H1 (cell line): ENCODE data around the gene KRT9. TPM values are rescaled to one million over a fixed set of nuclear protein-coding genes. Genes with fewer than 3 reads are reported as not detected.

Source experiments
- CTCF ChIA-PET: fragments of 300-600 bp; sonication (Branson Sonifier 250); formaldehyde crosslinking; loops from one replicate; lab custom pipeline; 2021; ENCODE audit not compliant: partially characterized antibody; lab: Charles Lee
- POLR2A ChIA-PET: fragments of 300-600 bp; sonication (Branson Sonifier 250); formaldehyde crosslinking; loops from one replicate; lab custom pipeline; 2021; ENCODE audit warnings: inconsistent platforms; ENCODE audit not compliant: partially characterized antibody; lab: Charles Lee
- DNase-seq, 2 experiments: peaks; one replicate each; pipeline versions ENCODE4 v3.0.0 to v3.0.0-alpha.2; 2010 to 2022; ENCODE audit warnings: low spot score in 2 of 2, low read depth in 1 of 2, mixed read lengths in 1 of 2
- FAIRE-seq: peaks from 2 replicates; lab custom pipeline; 2011; peaks lifted over from hg19 to GRCh38; lab: Jason Lieb, UNC
- H2AFZ ChIP-seq: 2 replicates; pipeline ENCODE4 v1.8.1; 2012; ENCODE audit warnings: low read length, inconsistent platforms
- H2AK5ac ChIP-seq: 2 replicates; pipeline ENCODE4 v1.6.1; 2013; ENCODE audit warnings: low read depth, low read length
- H2BK120ac ChIP-seq: replicated peaks from 2 replicates; pipeline ENCODE3; 2013; ENCODE audit warnings: low read depth, low read length, inconsistent platforms
- H2BK12ac ChIP-seq: 2 replicates; pipeline ENCODE4 v1.6.1; 2013; ENCODE audit warnings: low read depth, low read length
- H2BK15ac ChIP-seq: 2 replicates; pipeline ENCODE4 v1.6.1; 2013; ENCODE audit warnings: low read length
- H2BK20ac ChIP-seq: 2 replicates; pipeline ENCODE4 v1.6.1; 2013; ENCODE audit warnings: low read length
- H2BK5ac ChIP-seq: 2 replicates; pipeline ENCODE4 v1.6.1; 2013; ENCODE audit warnings: low read depth, low read length
- H3K14ac ChIP-seq: 2 replicates; pipeline ENCODE4 v1.6.1; 2013; ENCODE audit warnings: inconsistent platforms; ENCODE audit not compliant: insufficient read length
- H3K18ac ChIP-seq: 2 replicates; pipeline ENCODE4 v1.6.1; 2013; ENCODE audit warnings: low read length; ENCODE audit errors: extremely low read depth
- H3K23ac ChIP-seq: 2 replicates; pipeline ENCODE4 v1.6.1; 2013; ENCODE audit warnings: inconsistent platforms; ENCODE audit not compliant: insufficient read length
- H3K23me2 ChIP-seq: 2 replicates; pipeline ENCODE4 v1.6.1; 2013; ENCODE audit warnings: low read depth, low read length
- H3K27ac ChIP-seq: 2 replicates; pipeline ENCODE4 v1.6.1; 2011; ENCODE audit warnings: low read depth, low read length, inconsistent platforms
- H3K27me3 ChIP-seq, 4 experiments: replicated peaks in 1 of 4; 1 replicate in 1 of 4; 2 replicates in 3 of 4; pipeline versions ENCODE4 v1.6.1 to v1.8.1; 2011 to 2013; ENCODE audit warnings: low read length in 3 of 4, mild to moderate bottlenecking in 3 of 4, inconsistent platforms in 2 of 4, mixed read lengths in 2 of 4, moderate library complexity in 1 of 4; ENCODE audit not compliant: control insufficient read depth in 3 of 4, insufficient read depth in 3 of 4; ENCODE audit errors: extremely low read depth in 1 of 4
- H3K36me3 ChIP-seq, 4 experiments: 2 replicates each; pipeline versions ENCODE4 v1.6.1 to v1.8.1; 2011 to 2013; ENCODE audit warnings: mild to moderate bottlenecking in 4 of 4, low read length in 3 of 4, moderate library complexity in 2 of 4, control low read depth in 1 of 4, inconsistent platforms in 1 of 4; ENCODE audit not compliant: insufficient read depth in 4 of 4, control insufficient read depth in 2 of 4
- H3K4ac ChIP-seq: replicated peaks from 2 replicates; pipeline ENCODE3; 2013; ENCODE audit warnings: low read length, low read depth, mixed read lengths, inconsistent platforms; ENCODE audit not compliant: insufficient read length
- H3K4me1 ChIP-seq, 4 experiments: replicated peaks in 1 of 4; 1 replicate in 1 of 4; 2 replicates in 3 of 4; pipeline versions ENCODE4 v1.6.1 to v1.8.1; 2011 to 2013; ENCODE audit warnings: low read length in 3 of 4, inconsistent platforms in 2 of 4, mixed read lengths in 1 of 4; ENCODE audit not compliant: insufficient read depth in 4 of 4, control insufficient read depth in 3 of 4
- H3K4me2 ChIP-seq, 2 experiments: 2 replicates each; pipeline versions ENCODE4 v1.6.1 to v1.8.1; 2011 to 2013; ENCODE audit warnings: low read depth in 2 of 2, low read length in 2 of 2, control low read depth in 1 of 2, inconsistent platforms in 1 of 2, mild to moderate bottlenecking in 1 of 2; ENCODE audit not compliant: insufficient read depth in 1 of 2
- H3K4me3 ChIP-seq, 4 experiments: fragments of 200-600, 300-600 bp in 1 of 4; sonication (generic), shearing (Covaris generic), sonication (Bioruptor Twin) in 1 of 4; 2 replicates each; pipeline versions ENCODE4 v1.5.1 to v1.8.1; 2011 to 2016; ENCODE audit warnings: low read length in 4 of 4, low read depth in 3 of 4, control low read depth in 2 of 4, inconsistent platforms in 2 of 4, mild to moderate bottlenecking in 2 of 4, mixed read lengths in 1 of 4, moderate library complexity in 1 of 4; ENCODE audit not compliant: insufficient read depth in 2 of 4; ENCODE audit errors: extremely low read depth in 1 of 4
- H3K56ac ChIP-seq: replicated peaks from 2 replicates; pipeline ENCODE3; 2013; ENCODE audit warnings: low read depth, mild to moderate bottlenecking, mixed read lengths, low read length, inconsistent platforms; ENCODE audit not compliant: insufficient read length
- H3K79me1 ChIP-seq: 2 replicates; pipeline ENCODE4 v1.6.1; 2013; ENCODE audit warnings: low read depth, low read length, control low read depth
- H3K79me2 ChIP-seq, 2 experiments: 2 replicates each; pipeline versions ENCODE4 v1.6.1 to v1.8.1; 2012 to 2013; ENCODE audit warnings: low read length in 2 of 2, mild to moderate bottlenecking in 2 of 2, inconsistent platforms in 1 of 2; ENCODE audit not compliant: insufficient read depth in 2 of 2, control insufficient read depth in 1 of 2
- H3K9ac ChIP-seq, 4 experiments: replicated peaks in 1 of 4; 1 replicate in 1 of 4; 2 replicates in 3 of 4; pipeline versions ENCODE4 v1.6.1 to v1.8.1; 2011 to 2013; ENCODE audit warnings: low read depth in 3 of 4, low read length in 3 of 4, control low read depth in 2 of 4, mild to moderate bottlenecking in 2 of 4, moderate library complexity in 2 of 4, inconsistent platforms in 1 of 4; ENCODE audit errors: extremely low read depth in 1 of 4
- H3K9me3 ChIP-seq, 2 experiments: 2 replicates each; pipeline versions ENCODE4 v1.6.1 to v1.8.1; 2012 to 2013; ENCODE audit warnings: mild to moderate bottlenecking in 2 of 2, moderate library complexity in 2 of 2, control low read depth in 1 of 2, inconsistent platforms in 1 of 2, low read depth in 1 of 2, low read length in 1 of 2, mixed read lengths in 1 of 2; ENCODE audit not compliant: insufficient read depth in 2 of 2
- H4K20me1 ChIP-seq, 2 experiments: replicated peaks in 1 of 2; 2 replicates each; pipeline versions ENCODE3 to v1.8.1; 2011 to 2013; ENCODE audit warnings: inconsistent platforms in 2 of 2, low read length in 2 of 2, mild to moderate bottlenecking in 1 of 2; ENCODE audit not compliant: insufficient read depth in 2 of 2, control insufficient read depth in 1 of 2
- H4K5ac ChIP-seq: 2 replicates; pipeline ENCODE4 v1.6.1; 2013; ENCODE audit warnings: low read length, low read depth, mixed read lengths, inconsistent platforms; ENCODE audit not compliant: insufficient read length
- H4K8ac ChIP-seq: 2 replicates; pipeline ENCODE4 v1.8.0; 2013; ENCODE audit warnings: mild to moderate bottlenecking, moderate library complexity, low read length, inconsistent platforms; ENCODE audit not compliant: insufficient read depth; ENCODE audit errors: extremely low read depth
- H4K91ac ChIP-seq: replicated peaks from 2 replicates; pipeline ENCODE3; 2013; ENCODE audit warnings: low read length, mixed read lengths, inconsistent platforms; ENCODE audit not compliant: insufficient read length
- E2F6 ChIP-seq: IDR thresholded peaks from 2 replicates; pipeline ENCODE4 v1.6.1; 2012; ENCODE audit warnings: inconsistent platforms
- MAX ChIP-seq: IDR thresholded peaks from 2 replicates; pipeline ENCODE4 v1.6.1; 2012; ENCODE audit warnings: inconsistent platforms
- RAD21 ChIP-seq, 2 experiments: IDR thresholded peaks in 1 of 2; conservative IDR thresholded peaks in 1 of 2; 2 replicates each; pipeline ENCODE4 v1.6.1; 2011; ENCODE audit warnings: low read depth in 2 of 2, low read length in 2 of 2, improper control_type of control experiment in 1 of 2, inconsistent platforms in 1 of 2, mild to moderate bottlenecking in 1 of 2, moderate library complexity in 1 of 2
- SIX5 ChIP-seq: IDR thresholded peaks from 2 replicates; pipeline ENCODE4 v1.6.1; 2011; ENCODE audit warnings: mild to moderate bottlenecking, low read depth, low read length
- WGBS, 2 experiments: shearing (Covaris generic) in 1 of 2; methylation state at CpG; one replicate each; pipeline versions ENCODE4 v1.1.6 to v1.1.7; 2013 to 2015; ENCODE audit warnings: low lambda C conversion rate in 2 of 2, mixed read lengths in 2 of 2, inconsistent platforms in 1 of 2, low coverage in 1 of 2, missing lambda C conversion rate in 1 of 2; ENCODE audit not compliant: insufficient replicate concordance in 2 of 2, insufficient coverage in 1 of 2, insufficient read length in 1 of 2; ENCODE audit errors: extremely low coverage in 1 of 2, missing lambda C conversion rate in 1 of 2; 5-methylcytosine and 5-hydroxymethylcytosine counted together
- polyA plus RNA-seq, 7 experiments: library from polyadenylated mRNA; depleted of rRNA in 3 of 7; stranded (reverse) in 5 of 7; unstranded in 2 of 7; fragments of >200 nt in 5 of 7; fragments of 200-250 nt in 2 of 7; gene quantifications; 1 replicate in 5 of 7; 2 replicates in 1 of 7; 4 replicates in 1 of 7; pipeline versions ENCODE4 v1.2.1 to v1.2.3, GENCODE V29; 2011 to 2013; ENCODE audit warnings: missing spikeins in 2 of 7, mixed read lengths in 2 of 7
- total RNA-seq: library from RNA; stranded (reverse); fragmentation: NEBNext Ultra II Directional; extraction: Animal tissue kit (Norgen Biotek cat#: 25700); gene quantifications from 2 replicates; pipeline ENCODE4 v1.2.1, GENCODE V29; 2021

The KRT9 gene
- total and polyA plus RNA-seq, 2 of the 8 experiments (the other 6 are each of a cell fraction or from before 2014, with no cell fraction given): not detected

DNA sequence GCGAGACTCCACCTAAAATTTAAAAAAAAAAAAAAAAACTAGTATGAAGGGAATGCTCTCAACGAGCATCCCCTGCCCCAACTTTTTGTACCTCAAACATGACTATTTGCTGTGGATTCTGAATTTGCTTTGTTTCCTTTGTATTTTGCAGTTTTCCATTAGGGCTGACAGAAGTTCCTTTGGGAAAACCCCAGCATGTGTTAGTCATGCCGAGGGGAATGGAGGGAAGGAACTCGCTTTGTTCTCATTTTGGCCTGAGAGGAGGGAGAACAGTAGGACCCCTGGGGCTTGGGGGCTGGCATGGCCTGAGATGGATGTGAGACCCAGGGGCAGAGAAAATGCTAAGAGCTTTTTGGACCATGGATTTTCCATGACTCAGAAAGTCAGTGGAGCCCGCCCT lies 20.5 kb downstream of the KRT9 start:
- ChIA-PET CTCF (interaction anchor here (0.7 to 21.2 kb wide), 12 partner anchors 10 to 229 kb away, joined by 3 to 492 read pairs (median 26); partner anchors contain the start of genes KRT13, KRT17, KRT35 and KRT36), POLR2A (interaction anchor here (0.7 to 1.0 kb wide), 2 partner anchors 23 to 94 kb away, joined by 3 to 5 read pairs; partner anchors contain the start of gene KRT19)

More for the DNA sequence above, 20.5 kb downstream of the KRT9 start:
- Histone ChIP-seq H4K8ac (no peak overlapping the region), H4K5ac (no peak overlapping the region), H3K4me2 (no peak overlapping the region), H3K56ac (no peak overlapping the region), H2BK5ac (no peak overlapping the region), H2BK120ac (no peak overlapping the region), H2BK15ac (no peak overlapping the region), H2AFZ (no peak overlapping the region), H3K23me2 (no peaks in the 10 kb centered on the region; the same call in 1 of the 2 replicates), H4K91ac (no peak overlapping the region), H2AK5ac (no peak overlapping the region), H3K4ac (no peak overlapping the region), H3K23ac (no peak overlapping the region), H3K79me2 (no peaks in the 10 kb centered on the region), H3K9me3 (no peaks in the 10 kb centered on the region; a peak in 1 of 4 replicates), H4K20me1 (no peaks in the 10 kb centered on the region), H2BK12ac (no peak overlapping the region), H3K27me3 (no peaks in the 10 kb centered on the region; a peak in 2 of 7 replicates), H3K4me1 (peaks cover 0 to 17% (median 5%) of the 10 kb centered on the region in 4 experiments; a peak in 4 of 7 replicates), H3K27ac (no peak overlapping the region), H3K4me3 (no peak overlapping the region), H3K79me1 (no peaks in the 10 kb centered on the region), H3K9ac (no peak overlapping the region), H3K14ac (no peak overlapping the region), H3K18ac (no peak overlapping the region), H2BK20ac (no peak overlapping the region), H3K36me3 (no peaks in the 10 kb centered on the region)
- TF ChIP-seq E2F6 (peak; percentile 71; the same call in 1 of the 2 replicates), RAD21 (IDR thresholded peaks at IDR 0.05 in 1 of 2, conservative IDR thresholded peaks at IDR 0.05 in 1 of 2; ENCODE audit: low read depth in 2 of 2, low read length in 2 of 2) (no peak), SIX5 (no peak), MAX (0 out of 2 replicates have a peak, but pooled peaks have one; percentile 18)
- WGBS, 2 experiments: 80% methylated on average over 5 of the region's 5 CpGs; no CpG with 5 or more reads in 1 of the 2 experiments
- FAIRE-seq: no peak
- DNase-seq: no peak
